AG08396 (cell line): ENCODE data around the gene MBTPS1.

Experiments used
- DNase-seq: peaks from one replicate; pipeline ENCODE4 v3.0.0; 2012; ENCODE audit warnings: low spot score, mixed read lengths

The MBTPS1 gene

DNA sequence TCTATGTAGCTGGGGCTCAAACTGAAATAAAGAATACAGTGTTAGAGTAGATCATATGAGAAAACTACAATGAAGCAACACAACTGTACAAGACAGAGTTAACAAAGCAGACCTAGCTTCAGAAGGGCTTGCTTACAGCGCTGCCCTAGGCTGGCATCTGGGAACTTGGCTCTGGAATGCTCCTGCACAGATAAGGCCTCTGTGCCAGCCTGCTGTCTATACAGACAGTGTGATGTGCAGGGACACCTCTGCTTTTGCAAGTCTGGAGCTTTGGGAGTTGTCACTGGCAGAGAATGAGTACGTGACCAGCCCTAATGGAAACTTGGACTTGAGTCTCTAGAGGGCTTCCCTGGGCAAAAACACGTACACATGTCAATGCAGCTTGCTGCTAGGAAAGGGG lies 42.0 kb downstream of the MBTPS1 start:
- DNase-seq = no peak

DNA sequence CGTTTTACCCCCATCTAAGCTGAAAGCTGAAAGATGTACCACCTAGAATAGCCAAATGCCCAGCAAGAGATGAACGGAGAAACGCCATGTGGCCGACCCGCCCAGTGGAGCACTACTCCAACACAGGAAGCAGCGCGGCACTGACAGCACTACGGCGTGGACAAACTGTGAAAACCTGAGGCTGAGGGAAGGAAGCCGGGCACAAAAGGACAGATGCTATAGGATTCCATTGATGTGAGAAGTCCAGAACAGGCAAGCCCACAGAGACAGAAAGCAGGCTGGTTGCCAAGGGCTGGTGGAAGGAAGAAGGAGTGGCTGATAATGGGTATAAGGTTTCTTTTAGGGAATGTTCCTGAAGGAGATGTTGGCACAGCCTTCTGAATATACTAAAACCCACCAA lies 44.7 kb downstream of the MBTPS1 start:
- no peak for DNase-seq

DNA sequence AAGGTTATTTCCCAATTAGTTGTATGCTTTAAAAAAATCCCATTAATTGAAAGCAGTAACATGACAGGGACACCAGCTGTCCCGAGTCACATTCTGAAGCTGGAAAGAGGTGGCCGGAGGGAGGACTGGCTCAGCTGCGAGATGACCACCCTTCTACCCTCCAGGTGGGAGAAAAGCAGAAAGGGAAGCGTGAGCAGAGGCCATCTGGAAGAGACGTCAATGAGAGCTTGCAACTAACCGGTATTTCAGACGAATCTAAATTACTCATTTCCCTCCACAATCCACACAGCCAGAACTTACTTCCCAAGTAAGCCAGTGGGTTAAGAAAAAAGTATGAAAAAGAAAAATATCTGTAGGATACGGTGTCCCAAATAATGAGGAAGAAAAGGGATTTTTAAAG lies 45.6 kb downstream of the MBTPS1 start:
- DNase-seq = no peak

DNA sequence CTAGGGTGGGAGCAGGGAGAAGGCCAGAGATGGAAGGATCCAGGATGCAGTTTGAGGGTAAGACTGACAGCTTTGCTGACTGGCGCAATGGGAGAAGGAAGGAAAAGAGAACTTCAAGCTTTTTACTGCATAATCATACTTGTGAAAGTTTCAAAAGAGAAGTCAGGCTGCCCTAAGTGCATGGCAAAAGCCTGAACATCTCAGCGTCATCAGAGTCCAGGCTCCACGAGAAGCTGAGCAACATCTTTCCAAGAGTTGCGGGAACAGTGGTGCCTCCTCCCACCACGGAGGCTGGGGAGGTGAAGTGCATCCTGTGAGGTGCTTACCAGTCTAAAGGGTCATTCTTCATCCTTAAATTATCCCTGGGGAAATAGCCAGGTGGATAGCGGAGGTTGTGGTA lies 47.2 kb downstream of the MBTPS1 start:
- DNase-seq = no peak

DNA sequence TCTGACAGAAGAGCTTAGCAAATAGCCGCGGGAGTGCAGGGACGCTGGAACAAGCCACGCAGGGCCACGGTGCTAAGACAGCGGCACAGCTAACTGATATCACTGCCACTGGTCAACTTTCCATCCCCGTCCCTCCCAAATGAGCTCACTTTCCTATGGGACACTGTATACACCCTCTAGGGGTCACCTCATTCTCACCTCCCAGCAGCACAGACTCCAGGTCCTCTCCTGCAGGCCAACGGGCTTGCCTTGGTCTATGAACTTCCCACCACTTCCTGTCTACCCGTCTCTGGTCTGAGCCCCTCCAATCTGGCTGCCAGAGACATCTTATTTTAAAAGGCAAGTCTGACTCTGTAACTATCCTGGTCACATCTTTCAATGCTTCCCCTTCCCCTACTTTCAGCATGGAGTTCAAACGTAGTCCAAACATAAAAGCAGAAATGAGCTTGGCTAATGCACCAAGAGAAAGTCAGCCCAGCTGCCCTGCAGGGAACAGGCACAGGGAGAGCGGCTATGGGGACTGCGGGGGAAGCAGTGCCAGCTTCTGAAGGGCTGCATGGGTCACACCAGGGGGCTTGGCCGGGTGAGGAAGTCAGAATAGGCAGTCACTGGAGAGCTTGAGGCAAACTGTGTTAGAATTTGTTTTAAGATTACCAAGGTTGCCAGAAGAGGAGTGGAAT lies 47.8 kb downstream of the MBTPS1 start:
- no peak for DNase-seq

DNA sequence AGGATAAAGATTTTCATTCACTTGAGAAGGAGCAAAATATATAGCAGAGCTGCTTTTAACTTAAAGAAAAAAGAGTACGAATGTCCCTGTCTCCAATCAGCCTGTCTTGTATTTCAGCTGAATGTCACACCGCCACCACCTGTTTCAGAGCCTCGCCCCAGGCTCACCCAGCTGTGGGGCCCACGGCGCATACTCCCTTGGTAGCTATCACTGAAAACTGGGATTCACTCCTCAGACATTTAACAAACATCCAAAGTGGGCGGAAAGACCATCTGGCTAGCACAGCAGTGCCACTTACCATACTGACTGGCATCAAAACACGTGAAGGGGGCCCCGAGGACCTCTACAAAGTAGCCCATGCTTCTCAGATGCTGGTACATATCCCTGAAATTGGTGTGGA lies 48.7 kb downstream of the MBTPS1 start:
- no peak for DNase-seq

DNA sequence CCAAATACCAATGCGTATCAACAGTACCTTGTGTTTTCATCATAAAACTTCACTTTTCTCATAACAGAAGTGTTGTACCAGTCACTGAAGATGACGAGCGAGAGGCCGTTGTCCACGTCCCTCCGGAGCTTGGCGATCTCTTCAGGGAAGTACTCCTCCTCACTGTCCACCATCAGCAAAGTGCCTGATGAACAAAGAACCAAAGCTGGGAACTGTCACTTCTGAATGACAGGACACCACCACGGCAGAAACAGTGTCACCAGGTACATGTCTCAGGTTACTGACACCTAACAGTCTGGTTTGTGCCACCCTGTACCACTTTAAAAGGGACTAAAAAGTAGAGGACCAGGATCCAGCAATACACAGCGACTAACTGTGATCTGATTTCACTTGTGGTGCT lies 49.1 kb downstream of the MBTPS1 start:
- no peak for DNase-seq

DNA sequence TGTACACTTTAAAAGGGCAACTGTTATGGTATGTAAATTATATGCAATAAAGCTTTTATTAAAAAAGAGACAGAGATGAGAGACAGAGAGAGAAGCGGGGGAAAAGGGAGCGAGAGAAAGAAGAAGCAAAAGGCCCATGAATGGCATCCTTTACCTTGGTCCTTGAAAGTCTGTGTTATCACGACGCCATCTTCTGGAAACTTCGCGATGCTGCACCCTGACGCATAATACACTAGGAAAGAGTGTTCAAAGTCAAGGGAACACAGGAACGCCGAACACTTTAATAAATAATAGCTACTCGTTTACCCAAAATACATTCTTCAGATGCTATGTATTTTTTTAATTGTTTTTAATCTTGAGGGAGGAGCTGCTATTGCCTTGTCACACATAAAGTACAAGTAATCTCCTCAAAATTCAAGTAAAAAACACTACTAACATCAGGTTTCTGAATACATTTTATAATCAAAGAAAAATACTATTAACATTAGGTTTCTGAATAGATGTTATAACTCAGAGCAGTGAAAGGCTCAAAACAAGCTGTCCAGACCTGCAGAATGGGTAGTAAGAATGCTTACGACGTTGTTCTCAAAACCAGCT lies 51.1 kb downstream of the MBTPS1 start:
- DNase-seq = peak; percentile 65

DNA sequence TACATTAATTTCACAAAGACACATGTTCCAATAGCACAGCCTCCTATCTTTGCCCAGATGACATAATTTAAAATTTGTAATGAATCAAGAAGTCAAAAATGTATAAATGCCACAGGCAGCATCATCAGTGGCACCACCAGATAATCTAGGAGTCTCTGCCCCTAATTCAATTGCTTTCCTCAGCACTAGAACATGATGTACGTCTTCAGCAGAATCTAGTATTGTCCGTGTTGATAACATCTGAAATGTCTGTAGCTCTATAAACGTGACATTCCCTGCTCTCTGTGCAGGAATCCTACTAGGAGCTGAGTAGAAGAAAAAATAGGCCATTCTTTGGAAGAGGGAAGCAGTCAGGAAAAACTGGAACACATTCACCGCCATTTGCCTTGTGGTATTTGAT lies 52.8 kb downstream of the MBTPS1 start:
- DNase-seq = no peak

DNA sequence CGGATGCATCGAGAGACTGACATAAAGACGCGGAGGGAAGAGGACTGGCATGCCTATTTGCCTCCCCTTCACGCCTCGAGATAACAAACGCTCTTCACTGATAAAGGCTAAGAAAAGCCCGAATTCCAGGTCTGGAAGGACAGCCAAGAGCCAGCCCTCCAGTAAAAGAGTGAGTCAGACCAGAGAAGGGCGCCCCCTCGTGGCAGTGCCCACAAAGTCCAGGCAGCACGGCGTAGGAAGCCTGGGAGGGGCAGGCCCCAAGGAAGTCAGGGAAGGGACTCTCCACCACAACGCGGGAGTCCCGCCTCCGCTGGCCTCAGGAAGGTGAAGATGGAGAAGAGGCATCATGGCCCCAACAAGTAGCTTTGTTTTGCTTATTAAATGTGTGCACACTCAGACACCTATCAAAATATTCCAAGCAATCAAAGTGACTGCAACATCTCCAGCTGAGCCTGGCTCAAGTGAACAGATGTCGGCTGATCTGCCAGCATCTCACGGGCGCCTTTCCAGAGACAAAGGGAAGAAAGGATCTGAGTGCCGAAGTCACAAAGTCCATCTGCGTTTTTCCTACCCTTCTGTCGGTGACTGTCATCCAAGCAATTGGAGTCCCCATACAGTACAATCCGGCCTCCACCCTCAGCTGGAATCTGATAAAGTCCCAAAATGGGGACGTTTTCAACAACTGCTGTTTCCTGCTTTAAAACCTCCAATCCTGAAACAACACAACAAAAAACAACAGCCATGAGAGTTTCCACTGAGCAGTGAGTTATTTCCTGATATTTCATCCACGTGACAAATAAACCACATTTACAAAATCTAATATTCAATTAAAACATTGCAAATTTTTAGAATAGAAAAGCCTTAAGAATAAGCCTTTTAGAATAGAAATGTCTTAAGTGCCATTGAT lies 53.8 kb downstream of the MBTPS1 start:
- peak; percentile 93 for DNase-seq

DNA sequence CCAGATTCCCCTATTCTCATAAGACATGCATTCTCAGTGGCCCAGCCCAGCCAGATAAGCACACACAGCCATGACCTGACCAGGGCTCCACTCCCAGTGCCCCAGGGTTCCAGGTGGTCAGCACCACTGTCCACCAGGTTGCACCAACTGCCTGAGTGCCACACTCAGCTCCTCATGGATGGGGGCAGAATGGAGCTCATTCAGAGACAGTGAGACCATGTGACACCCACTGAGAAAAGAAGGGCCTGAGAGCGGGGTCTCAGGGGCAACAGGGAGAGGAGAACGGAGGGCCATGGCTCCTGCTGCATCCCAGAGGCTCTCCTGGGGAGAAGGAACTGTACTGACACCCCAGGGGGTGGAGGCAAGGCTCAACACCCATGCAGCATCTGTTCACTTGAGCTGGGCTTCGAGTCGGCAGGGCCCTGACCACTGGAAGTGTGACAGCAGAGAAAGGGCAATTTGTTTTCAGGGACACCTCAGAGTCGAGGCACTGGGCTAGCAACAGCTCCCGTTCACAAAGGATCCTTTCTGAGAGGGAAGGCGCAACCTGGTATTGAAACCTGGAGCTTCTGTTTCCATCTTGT lies 55.4 kb downstream of the MBTPS1 start:
- no peak for DNase-seq

DNA sequence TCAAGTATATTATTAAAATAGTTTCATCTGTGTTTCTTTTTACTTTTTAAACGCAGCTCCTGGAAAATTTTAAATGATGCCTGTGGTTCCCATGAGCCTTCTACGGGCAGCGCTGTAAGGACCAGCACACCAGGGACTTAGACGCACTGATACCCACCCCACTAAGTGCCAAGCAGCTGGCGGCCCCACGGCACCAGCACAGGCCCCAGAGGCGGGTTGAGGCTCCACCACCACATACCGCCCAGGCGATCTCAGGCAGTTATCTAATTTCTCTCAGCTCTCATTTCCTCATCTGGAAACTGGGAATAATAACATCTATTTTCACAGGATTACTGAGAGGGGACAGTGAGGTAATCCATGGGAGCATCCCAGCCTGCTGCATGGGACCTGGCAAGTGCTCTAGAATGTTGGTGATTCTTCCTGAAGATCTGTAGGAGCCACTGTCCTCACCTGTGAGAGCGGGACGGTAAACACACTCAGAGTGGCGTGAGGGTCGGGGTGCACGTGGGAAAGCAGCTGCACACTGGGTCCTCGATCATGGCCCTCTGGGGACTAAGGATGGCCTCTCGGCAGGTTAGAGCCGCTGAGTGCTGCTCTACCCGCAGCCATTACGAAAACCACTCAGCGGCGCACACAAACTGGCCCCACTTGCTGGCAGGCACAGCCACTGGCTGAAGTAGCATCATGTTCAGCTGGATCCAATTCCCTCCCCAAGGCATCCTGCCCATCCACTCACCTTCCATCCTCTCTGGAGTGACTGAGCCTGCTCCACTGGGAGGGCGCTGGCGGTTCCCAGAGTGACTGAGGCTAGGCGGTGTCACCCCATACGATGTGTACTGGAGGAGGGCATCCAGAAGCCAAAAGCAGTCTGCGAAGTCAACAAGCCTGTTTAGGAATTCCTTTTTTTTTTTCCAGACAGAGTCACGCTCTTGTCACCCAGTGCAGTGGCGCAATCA lies 56.5 kb downstream of the MBTPS1 start:
- DNase-seq = no peak

DNA sequence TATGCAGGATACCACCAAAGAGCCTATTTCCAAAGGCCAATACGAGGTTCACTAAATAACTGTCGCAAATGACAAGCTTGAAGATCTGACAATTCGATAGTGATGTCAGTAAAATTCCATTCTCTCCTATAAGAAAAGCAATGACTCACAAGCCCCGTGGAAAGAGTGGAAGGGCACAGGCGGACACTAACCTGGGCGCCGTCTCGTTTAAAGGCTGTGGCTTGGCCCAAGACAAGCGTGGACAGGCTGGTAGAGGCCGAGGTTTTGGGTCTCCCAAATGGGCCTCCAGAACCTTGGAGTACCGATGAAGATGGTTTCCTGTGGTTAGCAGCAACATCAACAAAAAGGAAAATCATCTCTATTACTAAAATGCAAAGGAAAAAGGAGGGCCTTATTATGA lies 57.6 kb downstream of the MBTPS1 start:
- no peak for DNase-seq

DNA sequence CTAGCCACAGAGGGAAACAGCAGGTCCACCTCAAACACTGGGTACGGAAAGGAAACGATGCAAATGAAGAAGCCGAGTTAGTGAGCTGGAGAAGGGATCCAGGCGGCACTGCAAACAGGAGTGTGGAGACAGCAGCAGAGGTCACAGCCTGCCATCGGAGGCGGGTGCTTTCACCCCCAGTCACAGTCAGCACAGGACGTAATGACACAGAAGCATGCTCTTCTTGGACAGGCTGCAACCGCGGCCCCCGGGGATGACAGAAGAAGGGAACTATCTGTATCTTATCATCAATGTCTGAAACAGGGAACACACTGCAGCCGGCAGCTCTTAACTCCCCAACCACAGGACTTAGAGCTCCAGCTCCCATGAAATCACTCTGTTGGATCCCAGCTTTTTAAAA lies 58.1 kb downstream of the MBTPS1 start:
- DNase-seq = no peak

DNA sequence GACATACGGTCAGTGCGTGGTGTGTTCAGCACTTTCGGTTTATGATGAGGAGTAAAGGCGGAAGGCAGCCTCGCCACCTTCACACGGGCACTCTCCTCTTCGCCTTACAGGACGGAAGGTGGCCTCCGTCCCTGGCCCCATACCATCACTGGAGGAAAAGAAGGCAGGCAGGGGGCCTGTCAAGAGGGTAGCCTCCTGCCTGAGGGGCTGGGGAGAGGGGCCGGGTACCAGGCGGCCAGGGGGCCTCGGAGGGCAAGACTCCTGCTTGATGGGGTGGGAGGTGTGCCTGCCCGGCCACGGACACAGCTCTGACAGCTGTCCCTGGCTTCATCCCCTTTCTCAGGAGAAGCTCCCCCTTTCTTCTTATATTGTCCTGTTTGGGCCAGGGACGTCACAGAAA lies 58.5 kb downstream of the MBTPS1 start:
- no peak for DNase-seq

DNA sequence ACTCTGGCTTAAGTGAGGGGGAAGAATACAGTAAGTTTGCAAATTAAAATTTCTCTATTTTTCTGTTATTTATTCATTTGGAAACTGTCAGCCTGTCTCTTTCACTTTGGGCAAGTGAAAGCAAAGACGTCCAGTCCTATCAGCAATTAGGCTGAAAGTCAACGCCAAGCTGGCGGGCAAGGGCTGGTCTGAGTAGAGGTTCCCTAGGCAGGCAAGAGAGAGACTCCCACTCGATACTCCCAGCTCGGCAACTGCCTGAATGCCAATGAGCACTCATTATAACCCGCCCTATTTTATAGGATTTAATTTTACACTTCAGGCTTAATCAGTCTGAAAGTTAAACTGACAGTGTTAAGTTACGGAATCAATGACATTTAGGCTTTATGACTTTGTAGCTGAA lies 59.8 kb downstream of the MBTPS1 start:
- no peak for DNase-seq

DNA sequence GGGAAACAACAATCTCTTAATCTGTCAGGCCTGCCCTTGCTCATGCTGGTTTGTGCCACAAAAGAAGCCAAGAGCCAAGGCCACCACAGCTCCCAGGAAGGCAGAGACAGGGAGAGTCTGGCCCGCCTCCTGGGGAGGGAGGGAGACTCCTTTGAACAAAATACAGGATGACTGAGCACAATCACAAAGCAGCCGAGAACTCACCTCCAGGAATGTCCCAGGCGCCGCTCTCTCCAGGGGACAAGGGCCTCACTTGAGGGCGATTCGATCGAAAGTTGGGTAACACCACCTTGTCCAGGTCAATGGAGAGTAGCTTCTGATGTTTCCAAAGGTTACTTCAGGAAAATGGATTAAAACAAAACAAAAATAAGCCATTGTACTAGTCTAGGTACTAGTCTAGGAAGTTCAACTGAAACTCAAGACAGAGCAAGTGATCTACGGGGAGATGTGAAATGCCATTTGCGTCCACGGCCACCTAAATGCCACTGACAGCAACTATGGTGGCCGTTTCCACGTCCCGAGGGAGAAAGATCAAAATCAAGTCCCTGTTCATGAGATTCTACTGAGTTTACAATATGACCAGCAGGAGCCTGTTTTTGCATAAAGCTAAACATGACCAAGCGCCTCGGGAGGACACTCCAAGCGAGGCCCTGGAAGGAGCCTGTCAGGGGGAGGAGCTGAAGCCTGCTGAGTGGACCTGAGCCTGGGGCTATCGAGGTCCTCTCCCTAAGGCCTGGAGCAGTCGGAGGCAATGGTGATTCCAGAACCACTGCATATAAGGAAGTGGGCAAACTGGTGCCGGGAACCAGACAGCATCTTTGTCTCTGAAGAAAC lies 60.7 kb downstream of the MBTPS1 start:
- no peak for DNase-seq

DNA sequence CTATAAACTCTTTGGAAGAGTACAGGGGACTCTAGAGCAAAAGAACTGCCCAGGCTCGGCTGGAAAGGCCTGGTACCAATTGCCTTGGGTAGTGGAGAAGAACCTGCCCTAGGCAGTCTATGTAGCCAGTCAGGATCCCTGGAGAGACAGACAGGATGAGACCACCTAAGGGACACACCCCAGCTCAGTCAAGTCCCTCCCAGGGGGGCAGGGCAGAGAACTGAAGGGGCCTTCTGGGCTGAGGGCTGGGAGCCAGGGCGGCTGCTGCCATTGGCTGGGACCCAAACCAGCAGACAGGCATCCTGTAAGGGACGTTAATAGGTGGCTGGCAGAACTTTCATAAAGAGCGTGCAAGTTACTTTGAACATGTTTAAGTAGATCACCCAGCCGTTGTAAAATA lies 61.4 kb downstream of the MBTPS1 start:
- DNase-seq = no peak

DNA sequence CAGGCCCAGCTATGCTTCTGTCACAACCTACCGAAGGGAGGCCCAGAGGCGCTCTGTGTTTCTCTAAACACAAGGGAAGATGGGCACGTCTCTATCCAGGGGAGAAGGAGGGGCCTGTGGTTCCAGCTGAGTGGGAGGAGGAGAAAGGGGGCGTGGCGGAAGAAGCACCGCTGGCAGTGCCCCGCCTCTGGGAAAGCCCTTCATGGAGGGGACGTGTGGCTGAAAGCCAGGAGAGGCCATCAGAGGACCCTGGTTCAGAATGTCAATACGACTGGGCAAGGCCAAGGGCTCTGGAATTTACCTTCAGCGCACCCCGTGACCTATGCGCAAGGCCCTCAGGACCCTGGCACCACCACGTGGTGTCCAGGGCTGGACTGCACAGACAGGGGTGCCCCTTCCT lies 61.8 kb downstream of the MBTPS1 start:
- DNase-seq = no peak

DNA sequence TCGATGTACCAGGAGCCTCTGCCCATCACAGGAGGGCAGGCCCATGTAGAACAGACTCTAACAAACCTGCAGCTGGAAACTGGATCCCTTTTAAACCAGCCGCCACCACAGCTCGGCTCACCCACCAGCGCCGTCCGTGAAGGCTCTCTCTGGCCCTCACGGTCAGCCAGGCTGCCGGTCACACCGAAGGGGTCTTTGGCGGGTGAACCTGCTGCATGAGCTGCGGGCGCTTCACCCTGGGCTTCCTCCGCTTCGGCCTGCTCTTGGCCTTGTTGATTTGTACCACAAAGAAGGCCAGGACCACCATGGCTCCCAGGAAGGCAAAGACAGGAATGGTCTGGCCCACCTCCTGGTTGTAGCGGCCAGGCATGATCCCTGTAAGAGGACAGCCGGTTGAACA lies 62.5 kb downstream of the MBTPS1 start:
- no peak for DNase-seq

DNA sequence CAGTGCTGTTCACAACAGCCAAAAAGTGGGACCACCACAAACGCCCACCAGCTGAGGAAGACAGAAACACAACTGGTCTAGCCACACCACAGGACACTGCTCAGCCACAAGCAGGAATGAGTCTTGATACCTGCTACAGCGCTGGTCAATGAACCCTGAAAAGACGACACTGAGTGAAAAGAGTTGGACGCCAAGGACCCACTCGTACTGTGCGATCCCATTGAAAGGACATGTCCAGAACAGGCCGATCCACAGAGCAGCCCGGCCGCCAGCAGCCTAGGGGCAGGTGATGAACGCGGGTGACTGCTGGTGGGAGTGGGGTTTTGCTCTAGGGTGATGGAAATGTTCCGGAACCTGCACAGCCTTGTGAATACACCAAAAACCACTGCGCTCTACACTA lies 63.5 kb downstream of the MBTPS1 start:
- DNase-seq = no peak
